IMR-90 (cell line): Measurements from ENCODE around the gene SLC52A3. TPM values are rescaled to one million over a fixed set of nuclear protein-coding genes. Genes with fewer than 3 reads are reported as not detected.

Experiments used
- ATAC-seq: fragments of 200-7000 bp; cut with Tn5 transposase; 2 replicates; pipeline ENCODE4 v1.9.1; 2020; ENCODE audit warnings: low read depth, mild to moderate bottlenecking, moderate library complexity
- BruUV-seq: library from RNA; stranded (reverse); fragments of 400-500 nt; replicated peaks from 2 replicates; lab custom pipeline; 2021; lab: Mats Ljungman, UMichigan
- CTCF ChIA-PET: fragments of 300-600 bp; formaldehyde crosslinking; extraction: SDS; loops from one replicate; lab custom pipeline; 2021; ENCODE audit warnings: antibody characterized with exemption; lab: Yijun Ruan, JAX
- POLR2A ChIA-PET: fragments of 300-600 bp; sonication (Branson Sonifier 250); formaldehyde crosslinking; loops from one replicate; lab custom pipeline; 2022; ENCODE audit warnings: antibody characterized with exemption; ENCODE audit not compliant: unreplicated experiment; lab: Charles Lee
- DNase-seq: peaks from one replicate; pipeline ENCODE4 v3.0.0; 2013
- H2AFZ ChIP-seq: replicated peaks from 2 replicates; pipeline ENCODE3; 2013; ENCODE audit warnings: low read length, mild to moderate bottlenecking; ENCODE audit not compliant: poor library complexity
- H2AK5ac ChIP-seq: 2 replicates; pipeline ENCODE4 v1.6.1; 2013; ENCODE audit warnings: low read depth, low read length, inconsistent platforms
- H2AK9ac ChIP-seq: replicated peaks from 2 replicates; pipeline ENCODE3; 2013; ENCODE audit warnings: mild to moderate bottlenecking, low read depth, low read length, moderate library complexity; ENCODE audit not compliant: poor library complexity
- H2BK120ac ChIP-seq: 2 replicates; pipeline ENCODE4 v1.6.1; 2013; ENCODE audit warnings: low read depth, low read length, inconsistent platforms
- H2BK15ac ChIP-seq: 3 replicates; pipeline ENCODE4 v1.6.1; 2013; ENCODE audit warnings: low read depth, low read length, inconsistent platforms
- H2BK20ac ChIP-seq: 2 replicates; pipeline ENCODE4 v1.6.1; 2013; ENCODE audit warnings: low read depth, mild to moderate bottlenecking, inconsistent platforms, low read length, moderate library complexity
- H2BK5ac ChIP-seq: 2 replicates; pipeline ENCODE4 v1.6.1; 2013; ENCODE audit warnings: mild to moderate bottlenecking, low read depth, low read length, inconsistent platforms; ENCODE audit not compliant: poor library complexity, severe bottlenecking
- H3K14ac ChIP-seq: replicated peaks from 2 replicates; pipeline ENCODE4 v1.6.1; 2013; ENCODE audit warnings: low read depth, low read length, inconsistent platforms
- H3K18ac ChIP-seq: 2 replicates; pipeline ENCODE4 v1.6.1; 2013; ENCODE audit warnings: low read depth, low read length, control low read depth
- H3K23ac ChIP-seq: 2 replicates; pipeline ENCODE4 v1.6.1; 2013; ENCODE audit warnings: low read depth, low read length, inconsistent platforms
- H3K27ac ChIP-seq: 2 replicates; pipeline ENCODE4 v1.5.1; 2013; ENCODE audit warnings: mild to moderate bottlenecking, control low read depth, low read length; ENCODE audit not compliant: insufficient read depth
- H3K27me3 ChIP-seq: 2 replicates; pipeline ENCODE4 v1.6.1; 2013; ENCODE audit warnings: low read length; ENCODE audit not compliant: control insufficient read depth, insufficient read depth
- H3K36me3 ChIP-seq: 2 replicates; pipeline ENCODE4 v1.6.1; 2013; ENCODE audit warnings: low read length, mixed read lengths; ENCODE audit not compliant: control insufficient read depth, insufficient read depth
- H3K4ac ChIP-seq: 2 replicates; pipeline ENCODE4 v1.6.1; 2013; ENCODE audit warnings: low read depth, low read length, inconsistent platforms
- H3K4me1 ChIP-seq: 2 replicates; pipeline ENCODE4 v1.6.1; 2013; ENCODE audit warnings: low read length, mixed read lengths; ENCODE audit not compliant: control insufficient read depth, insufficient read depth
- H3K4me2 ChIP-seq: 2 replicates; pipeline ENCODE4 v1.6.1; 2013; ENCODE audit warnings: low read depth, mild to moderate bottlenecking, control low read depth, low read length, moderate library complexity
- H3K4me3 ChIP-seq: 2 replicates; pipeline ENCODE4 v1.5.1; 2013; ENCODE audit warnings: low read depth, mild to moderate bottlenecking, control low read depth, low read length, moderate library complexity; ENCODE audit not compliant: insufficient read depth
- H3K56ac ChIP-seq: 2 replicates; pipeline ENCODE4 v1.6.1; 2013; ENCODE audit warnings: low read length, inconsistent platforms; ENCODE audit not compliant: insufficient read depth; ENCODE audit errors: extremely low read depth
- H3K79me1 ChIP-seq, 2 experiments: 2 replicates each; pipeline ENCODE4 v1.6.1; 2013; ENCODE audit warnings: low read length in 2 of 2, inconsistent platforms in 1 of 2, low read depth in 1 of 2
- H3K9ac ChIP-seq: 2 replicates; pipeline ENCODE4 v1.6.1; 2013; ENCODE audit warnings: low read depth, low read length, control low read depth
- H3K9me1 ChIP-seq: 2 replicates; pipeline ENCODE4 v1.6.1; 2013; ENCODE audit warnings: low read length, inconsistent platforms; ENCODE audit not compliant: insufficient read depth
- H3K9me3 ChIP-seq: 2 replicates; pipeline ENCODE4 v1.6.1; 2013; ENCODE audit warnings: low read length; ENCODE audit not compliant: control insufficient read depth, insufficient read depth
- H4K20me1 ChIP-seq: 2 replicates; pipeline ENCODE4 v1.6.1; 2013; ENCODE audit warnings: low read length, inconsistent platforms; ENCODE audit not compliant: insufficient read depth
- H4K5ac ChIP-seq: 2 replicates; pipeline ENCODE4 v1.6.1; 2013; ENCODE audit warnings: mild to moderate bottlenecking, low read depth, low read length, control low read depth
- H4K8ac ChIP-seq, 2 experiments: 2 replicates each; pipeline ENCODE4 v1.6.1; 2013; ENCODE audit warnings: low read depth in 2 of 2, low read length in 2 of 2, control low read depth in 1 of 2, inconsistent platforms in 1 of 2
- H4K91ac ChIP-seq: 2 replicates; pipeline ENCODE4 v1.6.1; 2013; ENCODE audit warnings: low read depth, low read length, inconsistent platforms; ENCODE audit not compliant: insufficient read depth
- BHLHE40 ChIP-seq: fragments of 150-350 bp; IDR thresholded peaks from 2 replicates; pipeline ENCODE4 v1.6.1; 2016; ENCODE audit warnings: mild to moderate bottlenecking, low read depth, low read length
- CHD1 ChIP-seq: IDR thresholded peaks from 2 replicates; pipeline ENCODE4 v1.6.1; 2012; ENCODE audit warnings: low read depth, low read length, improper control_type of control experiment
- MAFK ChIP-seq: IDR thresholded peaks from 2 replicates; pipeline ENCODE4 v1.6.1; 2012; ENCODE audit warnings: low read depth, low read length, improper control_type of control experiment
- MAZ ChIP-seq: IDR thresholded peaks from 2 replicates; pipeline ENCODE4 v1.6.1; 2012; ENCODE audit warnings: low read depth, mild to moderate bottlenecking, low read length, improper control_type of control experiment, moderate library complexity, borderline replicate concordance
- MXI1 ChIP-seq: IDR thresholded peaks from 2 replicates; pipeline ENCODE4 v1.6.1; 2012; ENCODE audit warnings: low read depth, mild to moderate bottlenecking, low read length, moderate library complexity, borderline replicate concordance
- SMC3 ChIP-seq: fragments of 150-350 bp; IDR thresholded peaks from 2 replicates; pipeline ENCODE4 v1.6.1; 2016; ENCODE audit warnings: low read depth, mild to moderate bottlenecking, antibody characterized with exemption, low read length, moderate library complexity
- WGBS, 2 experiments: methylation state at CpG; one replicate each; pipeline versions ENCODE4 v1.1.5 to v1.1.7; 2013; ENCODE audit warnings: missing lambda C conversion rate in 2 of 2; ENCODE audit not compliant: insufficient read length in 1 of 2; ENCODE audit errors: extremely low coverage in 2 of 2; 5-methylcytosine and 5-hydroxymethylcytosine counted together
- dilution Hi-C: fragments of 300-500 bp; cut with HindIII; formaldehyde crosslinking; loops from one replicate; pipeline ENCODE4 v1.14.3; 2018; ENCODE audit warnings: low sequenced_read_pairs; ENCODE audit not compliant: unreplicated experiment
- in situ Hi-C: fragments of 300-500 bp; cut with MboI; formaldehyde crosslinking; loops from 3 replicates; pipeline ENCODE4 v1.14.3; 2019; ENCODE audit warnings: low sequenced_read_pairs, inconsistent platforms, mixed read lengths
- intact Hi-C: fragments of 100-400 bp; cut with micrococcal nuclease; formaldehyde crosslinking; loops from 2 replicates; pipeline ENCODE4 v1.10.0; 2022
- polyA plus RNA-seq, 3 experiments: library from polyadenylated mRNA; depleted of rRNA; stranded (reverse); fragments of >200 nt; gene quantifications; 2 replicates each; pipeline ENCODE4 v1.2.3, GENCODE V29; 2012; ENCODE audit warnings: low replicate concordance in 1 of 3
- total RNA-seq: library from RNA; depleted of rRNA; stranded (reverse); fragments of >200 nt; gene quantifications from 2 replicates; pipeline ENCODE4 v1.2.3, GENCODE V29; 2012

SLC52A3 gene
- total and polyA plus RNA-seq, 2 of the 4 experiments (the other 2 are of a cell fraction) = not detected

- Histone ChIP-seq H3K4me2 (no peak overlapping the region), H3K4ac (no peak overlapping the region), H2AK5ac (no peak overlapping the region), H3K4me3 (no peak overlapping the region), H2BK15ac (no peak overlapping the region), H2BK120ac (no peak overlapping the region), H3K27ac (no peak overlapping the region), H4K8ac (no peak overlapping the region), H4K5ac (no peak overlapping the region), H4K20me1 (no peaks in the 10 kb centered on the region), H2AFZ (no peak overlapping the region), H3K9me3 (no peaks in the 10 kb centered on the region), H3K14ac (no peak overlapping the region), H3K79me1 (no peaks in the 10 kb centered on the region), H3K4me1 (no peaks in the 10 kb centered on the region), H2BK5ac (no peak overlapping the region), H2AK9ac (no peak overlapping the region), H3K36me3 (no peaks in the 10 kb centered on the region), H3K27me3 (peaks cover 8% of the 10 kb centered on the region; the same call in 1 of the 2 replicates), H3K23ac (no peak overlapping the region), H4K91ac (no peak overlapping the region), H3K9ac (no peak overlapping the region), H3K9me1 (no peaks in the 10 kb centered on the region), H2BK20ac (no peak overlapping the region), H3K18ac (no peak overlapping the region), H3K56ac (no peak overlapping the region)
- WGBS, 2 experiments = 69% methylated on average over 2 of the region's 3 CpGs; no CpG with 5 or more reads in 1 of the 2 experiments
- dilution Hi-C loops (no loop called here), intact Hi-C loops (no loop called here), in situ Hi-C loops (no loop called here)
- ATAC-seq = no peak
- TF ChIP-seq CHD1 (no peak), MXI1 (no peak), BHLHE40 (no peak), MAZ (no peak), MAFK (no peak), SMC3 (no peak)
- CTCF ChIA-PET = no interaction called here
- DNase-seq = no peak
- BruUV-seq = no TSS peak
- POLR2A ChIA-PET = no interaction called here
Observed at GRCh38 chr20:779771-780170, 11.5 kb upstream of the SLC52A3 start.
